ENCODE measurements around the gene TNS1.
"Not testable (repeated sequence)": the region's sequence is repeated elsewhere in the genome, so short reads cannot be mapped to it uniquely, and the experiment has no call there.

The TNS1 gene

DNA sequence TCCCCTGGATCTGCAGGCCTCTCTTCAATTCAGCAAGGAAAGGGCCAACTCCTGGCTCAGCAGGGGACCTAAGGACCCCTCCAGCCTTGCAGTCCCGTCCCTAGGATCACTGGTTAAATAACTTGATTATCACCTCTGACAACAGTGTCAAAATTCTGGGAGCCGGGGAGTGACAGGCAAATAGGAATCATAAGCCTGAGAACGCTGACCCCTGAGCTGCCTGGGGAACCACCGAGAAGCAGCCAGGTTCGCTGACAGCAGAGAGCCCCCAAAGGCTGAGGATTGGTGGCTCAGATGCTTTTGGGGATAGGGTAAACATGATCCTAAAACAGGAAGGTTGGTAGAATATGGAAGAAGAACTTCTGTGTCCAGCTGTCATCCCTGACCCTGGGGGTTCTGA lies 17.5 kb upstream of the TNS1 start:
- TF ChIP-seq, protein P1, sequence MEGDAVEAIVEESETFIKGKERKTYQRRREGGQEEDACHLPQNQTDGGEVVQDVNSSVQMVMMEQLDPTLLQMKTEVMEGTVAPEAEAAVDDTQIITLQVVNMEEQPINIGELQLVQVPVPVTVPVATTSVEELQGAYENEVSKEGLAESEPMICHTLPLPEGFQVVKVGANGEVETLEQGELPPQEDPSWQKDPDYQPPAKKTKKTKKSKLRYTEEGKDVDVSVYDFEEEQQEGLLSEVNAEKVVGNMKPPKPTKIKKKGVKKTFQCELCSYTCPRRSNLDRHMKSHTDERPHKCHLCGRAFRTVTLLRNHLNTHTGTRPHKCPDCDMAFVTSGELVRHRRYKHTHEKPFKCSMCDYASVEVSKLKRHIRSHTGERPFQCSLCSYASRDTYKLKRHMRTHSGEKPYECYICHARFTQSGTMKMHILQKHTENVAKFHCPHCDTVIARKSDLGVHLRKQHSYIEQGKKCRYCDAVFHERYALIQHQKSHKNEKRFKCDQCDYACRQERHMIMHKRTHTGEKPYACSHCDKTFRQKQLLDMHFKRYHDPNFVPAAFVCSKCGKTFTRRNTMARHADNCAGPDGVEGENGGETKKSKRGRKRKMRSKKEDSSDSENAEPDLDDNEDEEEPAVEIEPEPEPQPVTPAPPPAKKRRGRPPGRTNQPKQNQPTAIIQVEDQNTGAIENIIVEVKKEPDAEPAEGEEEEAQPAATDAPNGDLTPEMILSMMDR (IDR thresholded peaks at IDR 0.05; ENCODE audit: low read depth, low read length), result no peak
- no peak for DNase-seq (ENCODE audit: extremely low read depth, low read depth)

DNA sequence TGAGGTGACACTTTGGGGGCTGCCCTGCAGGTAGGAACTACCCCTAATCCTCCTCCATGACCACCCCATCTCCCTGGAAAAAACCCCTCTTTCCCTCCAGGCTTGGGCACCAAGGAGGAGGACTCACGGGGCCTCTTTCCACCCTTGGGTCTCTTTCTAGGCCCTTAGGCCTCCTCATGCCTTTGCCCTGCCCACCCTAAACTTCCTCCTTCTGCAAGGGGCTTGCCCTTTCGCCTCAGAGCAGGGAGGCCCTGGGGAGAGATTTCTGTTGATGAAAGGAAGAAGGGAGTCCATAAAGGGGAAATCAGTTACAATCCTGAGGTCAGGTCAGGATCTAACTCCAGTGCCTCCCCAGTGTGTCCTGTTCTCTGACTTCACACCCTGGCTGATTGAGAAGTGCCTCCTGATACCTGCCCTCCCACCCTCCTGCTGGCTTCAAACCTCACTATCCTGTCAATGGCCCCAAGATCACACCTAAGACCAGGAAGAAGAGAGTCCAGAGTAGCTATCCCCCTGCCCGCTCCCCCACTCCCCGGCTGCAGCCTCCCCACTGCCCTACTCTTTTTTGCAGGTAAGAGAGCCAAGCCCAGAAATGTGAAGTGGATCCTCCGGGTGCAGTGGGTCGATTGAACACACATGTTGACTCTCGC lies 16.7 kb upstream of the TNS1 start:
- TF ChIP-seq, protein P1 (IDR thresholded peaks at IDR 0.05; ENCODE audit: low read depth, low read length), result no peak
- DNase-seq (ENCODE audit: extremely low read depth, low read depth), result no peak

DNA sequence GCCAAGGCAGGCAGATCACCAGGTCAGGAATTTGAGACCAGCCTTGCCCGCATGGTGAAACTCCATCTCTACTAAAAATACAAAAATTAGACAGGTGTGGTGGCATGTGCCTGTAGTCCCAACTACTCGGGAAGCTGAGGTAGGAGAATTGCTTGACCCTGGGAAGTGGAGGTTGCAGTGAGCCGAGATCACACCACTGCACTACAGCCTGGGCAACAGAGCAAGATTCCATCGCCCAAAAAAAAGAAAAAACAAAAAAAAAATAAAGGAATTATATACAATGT lies 16.0 kb upstream of the TNS1 start:
- not testable (repeated sequence) for DNase-seq (ENCODE audit: extremely low read depth, low read depth)

DNA sequence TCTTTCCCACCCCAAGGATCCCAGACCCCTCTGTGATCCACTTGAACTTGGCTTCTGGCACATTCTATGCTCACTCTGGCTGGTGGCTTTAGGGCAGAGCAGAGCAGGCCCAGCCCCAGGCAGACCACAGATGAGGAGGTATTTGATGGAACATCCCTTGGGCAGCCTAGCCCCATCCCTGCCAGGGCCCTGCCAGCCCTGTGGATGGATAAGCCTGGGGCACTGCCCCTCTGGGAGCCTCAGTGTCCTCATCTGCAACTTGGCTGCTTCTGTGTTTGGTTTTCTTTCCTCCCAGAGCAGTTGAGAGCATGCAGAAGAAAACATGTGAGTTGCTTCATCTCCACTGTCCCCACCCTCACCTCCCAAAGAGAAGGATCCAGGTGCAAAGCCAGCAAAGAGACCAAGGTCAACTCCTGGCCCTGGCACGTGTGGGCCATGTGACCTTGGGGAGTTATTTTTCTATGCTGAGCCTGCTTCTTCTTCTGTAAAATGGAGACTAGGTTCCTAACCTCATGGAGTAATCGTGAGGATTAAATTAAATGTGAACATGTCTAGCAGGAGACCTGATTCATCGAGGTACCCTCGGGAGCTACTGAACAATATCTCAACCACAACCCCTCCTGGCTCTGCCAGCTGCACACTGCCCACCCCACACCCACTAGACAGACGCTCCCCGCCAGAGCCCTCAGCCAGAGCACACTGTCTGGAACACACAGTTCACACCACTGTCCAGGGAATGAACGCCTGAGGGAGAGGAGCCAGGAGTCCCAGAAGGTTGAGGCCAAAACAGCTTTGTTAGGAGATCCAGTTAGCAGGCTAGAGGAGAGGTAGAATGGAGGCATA lies 14.6 kb upstream of the TNS1 start:
- DNase-seq (ENCODE audit: extremely low read depth, low read depth), result no peak
- TF ChIP-seq, protein P1 (IDR thresholded peaks at IDR 0.05; ENCODE audit: low read depth, low read length), result no peak

DNA sequence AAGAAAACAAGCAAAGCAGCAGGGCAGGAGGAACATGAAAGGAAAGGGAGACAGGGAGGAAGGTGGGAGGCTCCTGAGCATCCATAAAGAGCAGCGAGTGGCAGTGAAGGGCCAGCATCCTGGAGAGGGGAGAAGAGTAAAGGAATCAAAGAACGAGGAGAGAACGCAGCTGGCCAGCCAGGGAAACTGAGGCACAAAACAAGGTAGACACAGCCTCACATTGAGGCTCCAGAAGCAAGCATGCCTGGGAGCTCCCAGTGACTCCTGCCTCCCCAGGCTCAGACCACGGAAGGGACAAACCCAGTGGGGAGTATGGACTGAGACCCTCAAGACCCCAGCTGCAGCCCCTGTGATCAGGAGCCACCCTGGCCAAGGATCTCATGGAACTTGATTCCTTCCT lies 14.0 kb upstream of the TNS1 start:
- TF ChIP-seq, protein P1 (IDR thresholded peaks at IDR 0.05; ENCODE audit: low read depth, low read length), result no peak
- no peak for DNase-seq (ENCODE audit: extremely low read depth, low read depth)

DNA sequence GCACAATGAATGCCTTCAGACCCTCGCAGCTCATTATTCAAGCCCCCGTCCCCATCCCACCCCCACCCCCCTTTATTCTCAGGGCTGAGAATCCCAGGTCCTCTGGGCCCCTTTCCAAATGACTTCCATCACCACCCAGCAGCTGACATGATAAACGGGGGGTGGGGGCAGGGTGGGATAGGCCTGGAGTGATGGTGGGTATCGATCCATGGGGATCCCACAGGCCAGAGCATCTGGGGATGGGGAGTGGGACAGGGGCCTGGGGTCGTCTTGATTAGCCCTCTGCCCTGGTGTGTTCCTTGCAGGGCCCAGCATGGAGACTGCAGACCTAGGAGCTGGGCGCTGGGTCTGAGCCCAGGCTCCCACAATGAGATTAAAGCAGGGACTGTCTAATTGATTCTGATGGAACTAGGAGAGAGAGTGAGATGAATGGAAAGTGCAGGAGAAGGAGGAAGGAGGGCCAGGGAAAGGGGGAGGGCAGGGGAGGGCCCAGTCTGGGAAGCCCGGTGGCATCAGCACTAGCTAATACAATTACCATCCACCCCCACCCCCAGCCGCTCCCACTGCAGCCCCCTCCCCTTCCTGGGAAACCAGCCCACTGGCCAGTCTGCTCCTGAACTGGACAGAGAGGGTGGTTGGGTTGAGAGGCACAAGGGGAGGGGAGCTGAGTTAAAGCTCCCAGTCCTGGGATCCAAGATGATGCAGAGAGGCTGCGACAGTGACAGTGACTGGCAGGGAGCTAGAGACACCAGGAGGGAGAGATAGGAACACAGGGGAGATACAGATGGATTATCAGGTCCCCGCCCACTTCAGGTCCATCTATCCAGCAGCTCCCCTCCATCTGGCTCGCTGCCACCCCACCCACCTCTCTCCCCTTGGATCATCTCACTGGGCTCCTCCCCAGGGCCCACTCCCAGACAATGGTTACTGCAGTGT lies 13.1 kb upstream of the TNS1 start:
- DNase-seq (ENCODE audit: extremely low read depth, low read depth), result no peak
- TF ChIP-seq, protein P1 (IDR thresholded peaks at IDR 0.05; ENCODE audit: low read depth, low read length), result no peak

- no peak for DNase-seq (ENCODE audit: extremely low read depth, low read depth)
- TF ChIP-seq, protein P1 (IDR thresholded peaks at IDR 0.05; ENCODE audit: low read depth, low read length), result no peak
Observed at GRCh38 chr2:218014706-218015585, 12.2 kb upstream of the TNS1 start.
